ENCODE results near the gene IFITM1.
A peak's percentile ranks its signal among the peaks of the same experiment; 100 is the strongest.
"Not testable (repeated sequence)": the region's sequence is repeated elsewhere in the genome, so short reads cannot be mapped to it uniquely, and the experiment has no call there.

The IFITM1 gene

GRCh38 chr11:294780-295179 lies 19.1 kb upstream of the IFITM1 start:
- DNase-seq, result no peak

GRCh38 chr11:295351-296170 lies 18.3 kb upstream of the IFITM1 start:
- no peak for DNase-seq

GRCh38 chr11:296171-297050 lies 17.4 kb upstream of the IFITM1 start:
- DNase-seq, result no peak

- no peak for DNase-seq
Observed at GRCh38 chr11:297051-297585, 16.7 kb upstream of the IFITM1 start.

GRCh38 chr11:297586-298405 lies 16.0 kb upstream of the IFITM1 start:
- no peak for DNase-seq

- no peak for DNase-seq
Observed at GRCh38 chr11:298406-299065, 15.3 kb upstream of the IFITM1 start.

GRCh38 chr11:299081-299891 lies 14.6 kb upstream of the IFITM1 start, which contains the start of gene IFITM5:
IFITM5 (minus strand) TSS chr11:299526; CDS start chr11:299490, 36 bp downstream.
- no peak for DNase-seq

GRCh38 chr11:299951-300735 lies 13.7 kb upstream of the IFITM1 start:
- DNase-seq, result no peak

GRCh38 chr11:303363-303762 lies 10.5 kb upstream of the IFITM1 start:
- DNase-seq, result no peak

- DNase-seq, result no peak
Observed at GRCh38 chr11:304061-304506, 9.8 kb upstream of the IFITM1 start.

- peak; percentile 7 for DNase-seq
Observed at GRCh38 chr11:304915-305843, 8.7 kb upstream of the IFITM1 start.

GRCh38 chr11:305844-306211 lies 8.0 kb upstream of the IFITM1 start:
- no peak for DNase-seq

GRCh38 chr11:306645-307371 lies 7.0 kb upstream of the IFITM1 start:
- DNase-seq, result no peak

- peak; percentile 83 for DNase-seq
Observed at GRCh38 chr11:307766-308708, 5.8 kb upstream of the IFITM1 start, which contains the start of gene IFITM2. IFITM2 (plus strand) TSS chr11:307816; CDS start chr11:308193, 377 bp downstream.

- DNase-seq, result not testable (repeated sequence)
Observed at GRCh38 chr11:308740-309665, 4.8 kb upstream of the IFITM1 start.

All from GF-D8 (cell line).